ENCODE measurements around the gene KCTD18. TPM values are rescaled to one million over a fixed set of nuclear protein-coding genes. Genes with fewer than 3 reads are reported as not detected.

KCTD18 gene
- polyA plus RNA-seq, 4 donors: 16.1 to 19.0 (median 17.4) TPM

- no peak for DNase-seq (ENCODE audit: low read depth in 4 of 4, low spot score in 3 of 4)
Measured at GRCh38 chr2:200459101-200459500, 50.8 kb downstream of the KCTD18 start.

DNA sequence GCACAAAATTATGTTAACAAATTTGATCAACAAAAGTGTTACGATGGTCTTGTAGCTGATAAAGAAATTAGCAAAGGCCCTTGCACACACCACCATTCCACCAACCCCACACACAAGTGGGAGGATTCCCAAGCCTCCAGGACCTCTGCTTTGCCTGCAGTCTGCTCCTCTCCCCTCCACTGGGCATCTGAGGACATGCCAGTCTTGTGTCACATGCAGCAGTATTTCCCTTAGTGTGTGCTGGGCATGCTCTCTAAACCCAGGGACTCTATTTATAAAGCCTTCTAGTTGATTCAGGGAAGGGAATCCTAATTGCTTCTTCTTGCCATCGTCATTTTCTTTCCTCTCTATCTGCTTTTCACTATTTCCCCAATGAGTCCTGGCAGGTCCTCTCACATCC lies 53.3 kb downstream of the KCTD18 start:
- DNase-seq (ENCODE audit: low read depth in 4 of 4, low spot score in 3 of 4): no peak

GRCh38 chr2:200455958-200456421 lies 53.9 kb downstream of the KCTD18 start:
- DNase-seq (ENCODE audit: low read depth in 4 of 4, low spot score in 3 of 4): no peak

DNA sequence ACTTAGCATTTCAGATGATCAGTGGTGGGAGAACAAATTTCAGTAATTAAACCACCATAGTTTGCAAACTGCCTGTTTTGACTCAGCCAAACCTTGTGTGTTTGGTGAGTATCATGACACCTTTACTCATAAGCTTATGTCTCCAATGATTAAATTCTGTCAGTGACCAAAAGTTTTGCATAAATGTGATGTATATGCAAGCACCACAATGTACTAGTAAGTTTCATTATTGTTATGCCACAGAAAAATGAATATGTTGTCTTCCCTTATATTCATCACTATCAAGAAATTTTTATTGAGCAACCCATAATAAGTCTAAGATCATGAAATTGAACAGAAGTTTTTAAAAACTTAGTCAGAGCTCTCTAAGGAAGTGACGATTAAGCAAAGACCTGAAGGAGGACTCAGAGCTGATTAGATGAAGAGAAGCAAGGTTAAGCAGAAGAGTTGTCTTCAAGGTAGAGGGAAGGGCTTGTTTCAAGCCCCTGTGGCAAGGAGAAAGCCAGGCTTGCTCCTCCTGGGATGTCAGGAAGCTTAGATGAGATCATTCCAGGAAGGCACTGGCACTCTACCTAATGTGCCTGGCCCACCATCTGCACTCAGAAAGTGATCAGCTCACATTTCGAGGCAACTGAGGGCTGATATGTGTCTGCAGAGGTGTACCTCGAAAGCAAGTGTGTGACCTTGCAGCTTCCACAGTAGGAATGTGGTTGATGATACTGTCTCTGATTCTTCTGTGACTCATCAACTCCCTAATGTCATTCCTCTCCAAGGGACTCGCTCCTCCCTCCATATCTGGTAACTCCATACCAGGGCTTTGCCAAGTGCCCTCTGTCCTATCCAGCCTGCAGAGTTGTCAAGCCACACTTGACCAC lies 54.7 kb downstream of the KCTD18 start:
- no peak for DNase-seq (ENCODE audit: low read depth in 4 of 4, low spot score in 3 of 4)

GRCh38 chr2:200453853-200454534 lies 55.9 kb downstream of the KCTD18 start:
- no peak for DNase-seq (ENCODE audit: low read depth in 4 of 4, low spot score in 3 of 4)

GRCh38 chr2:200453142-200453852 lies 56.6 kb downstream of the KCTD18 start:
- no peak for DNase-seq (ENCODE audit: low read depth in 4 of 4, low spot score in 3 of 4)

DNA sequence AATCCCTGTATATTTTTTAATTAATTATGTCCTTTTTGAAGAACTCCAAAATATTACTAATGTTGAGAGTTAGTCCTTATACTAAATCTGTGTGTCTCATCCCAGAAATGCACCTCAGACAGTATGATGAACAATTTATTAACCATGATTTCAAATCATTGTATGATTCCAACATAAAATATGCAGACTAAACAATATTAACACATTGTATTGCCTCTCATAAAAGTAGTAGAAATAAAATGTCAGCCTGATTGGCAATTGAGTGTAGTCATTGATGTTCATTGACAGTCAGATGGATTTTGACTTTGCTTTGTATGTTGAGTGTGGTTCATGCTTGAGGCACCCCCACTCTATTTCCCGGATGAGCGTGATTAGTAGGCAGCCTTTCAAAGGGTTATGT lies 57.5 kb downstream of the KCTD18 start:
- no peak for DNase-seq (ENCODE audit: low read depth in 4 of 4, low spot score in 3 of 4)

DNA sequence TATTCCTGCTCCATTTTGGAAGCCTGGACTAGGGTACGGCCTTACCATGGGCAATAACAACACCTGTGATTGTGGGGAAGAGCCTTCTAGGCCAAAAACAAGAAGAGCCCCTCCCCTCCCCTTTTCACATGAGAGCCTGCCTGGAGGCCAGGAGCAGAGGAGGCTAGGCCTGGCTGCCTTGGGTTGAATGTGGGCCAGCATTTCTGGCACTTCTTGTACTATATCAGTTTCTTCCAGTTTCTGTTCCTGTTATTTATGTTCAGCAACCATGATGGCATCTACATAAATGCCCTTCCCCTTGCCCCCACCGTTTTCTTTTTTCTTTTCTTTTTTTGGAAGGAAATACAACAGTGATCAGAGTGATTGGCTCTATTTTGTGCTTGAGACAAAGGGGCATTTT lies 58.4 kb downstream of the KCTD18 start:
- no peak for DNase-seq (ENCODE audit: low read depth in 4 of 4, low spot score in 3 of 4)

DNA sequence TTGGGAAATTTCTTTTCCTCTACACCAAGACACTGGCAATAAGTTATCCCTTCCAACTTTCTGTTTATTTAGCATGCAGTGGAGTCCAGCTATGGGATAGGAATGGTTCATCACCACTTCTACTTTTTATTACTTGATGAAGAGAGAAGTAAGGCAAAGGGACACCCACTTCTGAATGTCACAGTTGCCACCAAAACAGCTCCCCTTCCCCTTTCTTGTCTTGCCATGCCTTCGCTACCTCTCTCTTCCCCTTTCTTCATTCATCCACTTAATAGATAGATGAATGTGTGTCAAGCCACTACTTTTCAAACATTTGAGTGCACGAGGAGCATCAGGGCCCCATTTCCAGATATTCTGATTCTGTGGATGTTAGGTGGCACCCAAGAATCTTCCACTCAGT lies 59.6 kb downstream of the KCTD18 start:
- DNase-seq (ENCODE audit: low read depth in 4 of 4, low spot score in 3 of 4): no peak

DNA sequence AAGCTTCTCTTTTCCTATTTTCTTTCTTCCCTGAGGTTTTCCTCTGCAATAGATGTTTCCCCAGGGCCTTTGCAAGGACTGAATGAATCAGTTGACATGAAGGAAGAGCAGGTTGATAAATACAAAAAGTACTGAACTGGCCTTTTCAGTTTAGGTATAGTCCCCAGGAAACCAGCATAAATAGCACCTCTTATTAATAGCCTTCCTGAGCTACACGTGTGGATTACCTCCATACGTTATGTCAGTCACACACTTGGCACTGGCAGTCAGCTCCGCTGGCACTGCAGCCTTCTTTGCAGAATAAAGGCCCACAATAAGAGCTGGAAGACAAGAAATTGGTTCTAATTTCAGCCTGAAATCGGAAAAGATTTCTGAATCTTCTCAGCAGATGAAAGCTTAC lies 60.7 kb downstream of the KCTD18 start:
- no peak for DNase-seq (ENCODE audit: low read depth in 4 of 4, low spot score in 3 of 4)

- DNase-seq (ENCODE audit: low read depth in 4 of 4, low spot score in 3 of 4): no peak
Measured at GRCh38 chr2:200448455-200448854, 61.4 kb downstream of the KCTD18 start.

DNA sequence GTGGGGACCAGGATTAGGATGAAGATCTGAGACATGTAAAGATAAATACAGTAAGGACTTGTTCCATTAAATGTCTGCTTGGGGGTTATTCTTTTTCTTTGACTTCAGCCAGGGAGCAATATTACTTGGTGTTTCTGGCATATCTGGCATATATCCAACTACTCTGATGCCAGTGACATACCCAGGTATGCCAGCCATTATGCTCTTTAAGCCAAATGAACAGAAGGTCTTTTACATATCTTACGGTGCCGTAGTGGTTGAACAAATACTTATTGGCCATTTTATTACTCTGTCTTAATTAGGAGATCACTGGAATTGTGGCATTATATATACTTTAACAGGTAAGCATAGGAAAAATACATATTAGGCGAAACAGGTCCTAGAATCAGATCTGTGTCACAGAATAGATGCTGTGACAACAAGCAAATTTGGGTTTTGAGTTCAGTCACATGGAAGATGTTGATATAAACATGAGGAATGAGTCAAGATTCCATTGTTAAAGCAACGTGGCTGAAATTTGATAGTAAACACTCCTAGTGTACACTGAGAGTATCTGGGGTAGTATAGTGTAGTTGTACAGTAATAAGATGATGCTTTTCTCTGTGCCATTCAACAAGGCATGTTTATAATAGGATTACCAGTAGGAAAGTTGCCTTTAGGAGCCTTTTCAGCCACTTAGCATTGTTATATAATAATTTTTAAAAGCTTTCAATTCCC lies 62.6 kb downstream of the KCTD18 start:
- DNase-seq (ENCODE audit: low read depth in 4 of 4, low spot score in 3 of 4): no peak

DNA sequence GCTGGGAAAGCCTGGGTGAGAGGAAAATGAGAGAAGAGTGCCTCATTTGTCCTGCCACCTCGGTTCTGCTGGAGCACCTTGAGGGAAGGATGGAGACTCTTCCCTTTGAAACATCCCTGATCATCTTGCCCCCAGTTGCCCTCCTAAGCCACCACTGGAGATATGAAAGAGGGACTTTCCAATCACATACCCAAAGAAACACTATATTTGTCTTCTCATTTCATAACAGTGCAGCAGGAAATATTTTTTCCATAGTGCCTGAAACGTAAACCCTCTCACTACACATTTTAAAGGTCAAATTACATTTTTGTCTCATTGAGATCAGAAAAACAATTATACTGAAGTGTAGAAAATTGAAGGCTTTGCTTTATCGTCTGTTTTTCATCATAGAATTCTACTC lies 63.3 kb downstream of the KCTD18 start:
- DNase-seq (ENCODE audit: low read depth in 4 of 4, low spot score in 3 of 4): no peak

DNA sequence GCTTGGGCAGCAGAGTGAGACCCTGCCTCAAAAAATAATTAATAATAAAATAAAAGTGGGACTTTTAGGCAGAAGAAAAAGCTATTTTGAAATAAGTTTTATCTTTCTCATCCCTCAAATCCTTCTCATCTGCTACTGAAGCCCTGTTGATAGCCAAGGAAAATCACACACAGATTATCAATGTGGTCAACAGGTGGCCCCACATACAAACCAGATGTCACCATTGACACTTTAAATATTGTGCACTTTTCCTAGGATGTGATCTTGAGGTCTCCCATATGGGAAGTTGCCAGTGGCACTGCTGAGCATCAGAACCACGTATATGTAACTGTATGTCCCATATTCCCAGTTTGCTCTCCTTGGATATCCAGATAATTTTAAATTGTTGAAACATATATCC lies 64.6 kb downstream of the KCTD18 start:
- no peak for DNase-seq (ENCODE audit: low read depth in 4 of 4, low spot score in 3 of 4)

DNA sequence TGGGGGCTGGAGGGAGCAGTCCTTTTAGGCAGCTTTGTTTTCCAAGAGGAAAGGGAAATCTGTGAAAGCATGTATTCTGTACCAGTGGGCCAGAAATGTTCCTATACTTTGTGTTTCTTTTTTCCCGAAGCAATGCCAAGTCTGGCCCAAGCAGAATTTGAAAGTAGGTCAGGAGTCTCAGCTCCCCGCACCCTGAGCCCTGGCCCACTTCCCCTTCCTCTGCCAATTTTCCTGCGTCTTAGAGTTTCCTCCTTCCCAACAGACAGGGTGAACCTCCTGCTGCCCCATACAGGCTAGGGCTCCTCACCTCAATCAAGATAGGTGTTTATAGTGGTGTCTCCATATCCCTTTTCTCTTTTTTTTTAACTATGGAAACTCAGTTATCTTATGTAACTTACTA lies 65.3 kb downstream of the KCTD18 start:
- no peak for DNase-seq (ENCODE audit: low read depth in 4 of 4, low spot score in 3 of 4)

- DNase-seq (ENCODE audit: low read depth in 4 of 4, low spot score in 3 of 4): no peak
Measured at GRCh38 chr2:200443916-200444315, 66.0 kb downstream of the KCTD18 start.

DNA sequence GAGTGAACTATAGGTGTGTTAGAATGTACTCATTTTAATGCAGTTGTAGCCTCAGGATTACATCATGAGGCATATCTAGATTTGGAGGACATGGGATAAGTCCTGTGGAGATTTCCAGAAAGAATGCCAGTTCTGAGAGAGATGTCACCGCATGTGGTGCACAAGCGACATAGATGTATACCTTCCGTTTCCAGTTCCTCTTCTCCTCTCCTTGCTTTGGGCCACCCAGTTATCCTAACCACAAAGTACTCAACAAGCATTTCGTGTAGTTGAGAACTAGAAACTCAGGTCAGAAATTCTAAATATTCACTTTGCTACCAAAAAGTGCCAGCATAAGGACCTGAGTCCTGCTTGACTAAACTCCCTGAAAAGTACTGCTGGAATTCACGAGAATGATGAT lies 66.5 kb downstream of the KCTD18 start:
- DNase-seq (ENCODE audit: low read depth in 4 of 4, low spot score in 3 of 4): no peak

DNA sequence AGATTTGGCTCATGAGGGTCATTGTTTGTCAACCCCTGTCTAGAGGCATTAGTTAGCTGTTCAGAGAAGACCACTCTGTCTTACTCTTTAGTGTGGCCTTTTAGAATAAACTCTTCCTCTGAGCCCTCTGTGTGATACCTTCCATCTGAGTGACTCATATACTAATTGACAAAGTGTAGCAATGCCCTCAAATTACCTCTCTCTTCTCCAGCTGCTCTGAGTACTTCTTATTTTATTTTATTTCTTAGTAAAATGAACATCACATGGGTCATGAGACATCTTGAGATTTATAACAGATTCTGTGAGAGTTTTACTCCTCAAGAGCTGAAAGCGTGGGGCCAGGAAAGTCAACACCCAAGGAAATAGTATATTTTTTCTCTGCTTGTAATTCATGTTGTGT lies 67.4 kb downstream of the KCTD18 start:
- no peak for DNase-seq (ENCODE audit: low read depth in 4 of 4, low spot score in 3 of 4)

DNA sequence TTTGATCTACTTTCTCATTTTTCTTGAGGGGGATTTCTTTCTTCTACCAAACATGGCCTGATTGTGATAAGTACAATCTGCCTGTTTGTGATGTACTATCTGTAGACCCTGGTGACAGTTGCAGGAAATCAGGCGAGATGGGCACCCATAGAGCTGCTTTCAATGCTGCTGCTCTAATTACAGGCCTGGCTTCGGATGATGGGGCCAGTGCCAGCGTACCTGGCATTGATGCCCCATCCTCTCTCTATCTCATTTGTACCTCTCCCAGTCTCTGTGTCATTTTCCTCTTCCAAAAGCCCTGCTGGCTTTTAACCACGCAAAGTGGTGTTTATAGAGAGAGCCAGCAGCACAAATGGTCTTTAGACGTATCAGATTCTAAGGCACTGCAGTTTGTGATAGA lies 69.9 kb downstream of the KCTD18 start:
- no peak for DNase-seq (ENCODE audit: low read depth in 4 of 4, low spot score in 3 of 4)

Data from right renal pelvis (tissue), 4 donors.